Muscle layer of colon (tissue), 2 donors: ENCODE data around the gene SIL1.
"Not testable (repeated sequence)": the region's sequence is repeated elsewhere in the genome, so short reads cannot be mapped to it uniquely, and the experiment has no call there.

Experiments
- H3K27ac ChIP-seq: one replicate; pipeline ENCODE4 v1.7.0; 2013; ENCODE audit warnings: low read depth, mild to moderate bottlenecking, low read length, moderate library complexity
- H3K27me3 ChIP-seq, 2 donors: one replicate each; pipeline ENCODE4 v1.7.0; 2013; ENCODE audit warnings: low read length in 2 of 2, mild to moderate bottlenecking in 2 of 2; ENCODE audit not compliant: insufficient read depth in 2 of 2, control insufficient read depth in 1 of 2
- H3K36me3 ChIP-seq: one replicate; pipeline ENCODE4 v1.7.0; 2013; ENCODE audit warnings: mild to moderate bottlenecking, low read length; ENCODE audit not compliant: insufficient read depth
- H3K4me1 ChIP-seq: one replicate; pipeline ENCODE4 v1.7.0; 2013; ENCODE audit warnings: mild to moderate bottlenecking, low read length; ENCODE audit not compliant: insufficient read depth
- H3K4me3 ChIP-seq, 2 donors: one replicate each; pipeline ENCODE4 v1.7.0; 2013; ENCODE audit warnings: low read length in 2 of 2, low read depth in 1 of 2, mild to moderate bottlenecking in 1 of 2, moderate library complexity in 1 of 2
- H3K9ac ChIP-seq: one replicate; pipeline ENCODE4 v1.7.0; 2013; ENCODE audit warnings: low read length
- H3K9me3 ChIP-seq: one replicate; pipeline ENCODE4 v1.7.0; 2013; ENCODE audit warnings: mild to moderate bottlenecking, low read length
- donor health status: abdominal sarcoma.
- donor health status: Adenocarcinoma of cecum.

SIL1 gene

GRCh38 chr5:139218038-139218437 is 19.9 kb upstream of the SIL1 start:
- H3K4me3 ChIP-seq, H3K27ac ChIP-seq, H3K4me1 ChIP-seq, H3K9ac ChIP-seq, H3K27me3 ChIP-seq, H3K9me3 ChIP-seq, H3K36me3 ChIP-seq: not testable (repeated sequence)

- H3K4me1 ChIP-seq: no peaks in the 10 kb centered on the region
- no peaks in the 10 kb centered on the region for H3K36me3 ChIP-seq
- no peak overlapping the region for H3K9ac ChIP-seq
- no peak overlapping the region for H3K27ac ChIP-seq
- no peaks in the 10 kb centered on the region for H3K27me3 ChIP-seq
- no peaks in the 10 kb centered on the region for H3K9me3 ChIP-seq
- no peak overlapping the region for H3K4me3 ChIP-seq
These were observed 17.2 kb upstream of the SIL1 start for GRCh38 chr5:139215107-139215975.

DNA sequence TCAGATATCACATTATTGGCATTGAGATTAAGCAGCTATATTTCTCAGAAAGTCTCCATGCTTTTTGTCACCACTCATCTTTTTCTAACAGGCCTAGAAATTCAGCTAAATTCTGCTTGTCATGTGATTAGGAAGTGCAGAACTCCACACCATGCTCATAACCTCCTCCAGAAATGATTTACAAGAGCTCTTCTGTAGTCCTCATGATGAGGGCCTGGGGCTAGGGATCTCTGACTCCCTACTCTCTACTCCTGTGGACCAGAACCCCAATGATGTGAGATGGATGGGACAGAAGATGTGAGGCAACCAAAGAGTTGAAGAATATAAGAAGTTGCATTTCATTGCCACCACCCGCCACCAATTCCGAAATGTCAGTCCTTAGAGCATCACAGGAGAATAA is 16.5 kb upstream of the SIL1 start:
- Histone ChIP-seq H3K9me3 (no peaks in the 10 kb centered on the region), H3K27me3 (no peaks in the 10 kb centered on the region), H3K9ac (no peak overlapping the region), H3K36me3 (no peaks in the 10 kb centered on the region), H3K4me3 (no peak overlapping the region), H3K27ac (no peak overlapping the region), H3K4me1 (no peaks in the 10 kb centered on the region)

DNA sequence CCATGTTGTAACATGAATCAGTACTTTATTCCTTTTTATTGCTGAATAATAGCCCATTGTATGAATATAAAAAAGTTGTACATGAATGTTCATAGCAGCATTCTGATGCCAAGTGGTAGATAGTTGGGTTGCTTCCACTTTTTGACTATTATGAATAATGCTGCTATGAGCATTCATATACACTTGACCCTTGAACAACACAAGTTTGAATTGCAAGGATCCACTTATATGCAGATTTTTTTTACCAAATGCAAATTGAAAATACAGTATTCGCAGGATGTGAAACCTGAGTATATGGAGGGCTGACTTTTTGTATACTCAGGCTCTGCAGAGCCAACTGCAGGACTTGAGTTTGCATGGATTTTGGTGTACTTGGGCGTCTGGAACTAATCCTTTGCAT is 14.7 kb upstream of the SIL1 start:
- Histone ChIP-seq H3K27me3 (no peaks in the 10 kb centered on the region), H3K4me3 (no peak overlapping the region), H3K4me1 (no peaks in the 10 kb centered on the region), H3K36me3 (no peaks in the 10 kb centered on the region), H3K9me3 (no peaks in the 10 kb centered on the region), H3K27ac (no peak overlapping the region), H3K9ac (no peak overlapping the region)

GRCh38 chr5:139212486-139212885 is 14.3 kb upstream of the SIL1 start:
- Histone ChIP-seq H3K36me3 (no peaks in the 10 kb centered on the region), H3K27me3 (no peaks in the 10 kb centered on the region)

GRCh38 chr5:139210585-139210984 is 12.4 kb upstream of the SIL1 start:
- no peak overlapping the region for H3K4me3 ChIP-seq
- no peaks in the 10 kb centered on the region for H3K27me3 ChIP-seq
- H3K27ac ChIP-seq: no peak overlapping the region
- no peak overlapping the region for H3K9ac ChIP-seq
- no peaks in the 10 kb centered on the region for H3K4me1 ChIP-seq
- H3K9me3 ChIP-seq: no peaks in the 10 kb centered on the region
- no peaks in the 10 kb centered on the region for H3K36me3 ChIP-seq

More at GRCh38 chr5:139212486-139212885, 14.3 kb upstream of the SIL1 start:
- Histone ChIP-seq H3K9me3 (no peaks in the 10 kb centered on the region), H3K4me1 (no peaks in the 10 kb centered on the region), H3K4me3 (no peak overlapping the region), H3K27ac (no peak overlapping the region), H3K9ac (no peak overlapping the region)

- Histone ChIP-seq H3K4me1 (no peaks in the 10 kb centered on the region), H3K27me3 (no peaks in the 10 kb centered on the region), H3K9me3 (no peaks in the 10 kb centered on the region), H3K36me3 (no peaks in the 10 kb centered on the region), H3K27ac (no peak overlapping the region), H3K9ac (no peak overlapping the region), H3K4me3 (no peak overlapping the region)
These were observed 9.3 kb upstream of the SIL1 start for GRCh38 chr5:139207297-139208000.

DNA sequence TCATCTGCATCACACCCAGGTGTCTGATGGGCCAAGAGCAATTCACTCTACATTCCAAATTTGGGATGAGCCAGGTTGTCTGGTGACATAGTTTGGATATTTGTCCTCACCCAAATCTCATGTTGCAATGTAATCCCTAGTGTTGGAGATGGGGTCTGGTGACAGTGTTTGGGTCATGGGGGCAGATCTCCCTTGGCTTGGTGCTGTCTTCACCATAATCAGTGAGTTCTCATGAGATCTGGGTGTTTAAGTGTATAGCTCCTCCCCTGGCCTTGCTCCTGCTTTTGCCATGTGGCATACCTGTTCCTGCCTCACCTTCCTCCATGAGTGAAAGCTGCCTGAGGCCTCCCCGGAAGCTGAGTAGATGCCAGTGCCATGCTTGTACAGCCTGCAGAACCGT is 7.4 kb upstream of the SIL1 start:
- H3K9me3 ChIP-seq: no peaks in the 10 kb centered on the region
- H3K27me3 ChIP-seq: no peaks in the 10 kb centered on the region
- no peak overlapping the region for H3K27ac ChIP-seq
- no peak overlapping the region for H3K4me3 ChIP-seq
- no peaks in the 10 kb centered on the region for H3K36me3 ChIP-seq
- no peaks in the 10 kb centered on the region for H3K4me1 ChIP-seq
- H3K9ac ChIP-seq: no peak overlapping the region

- no peaks in the 10 kb centered on the region for H3K4me1 ChIP-seq
- H3K9ac ChIP-seq: no peak overlapping the region
- no peaks in the 10 kb centered on the region for H3K36me3 ChIP-seq
- H3K27ac ChIP-seq: no peak overlapping the region
- H3K27me3 ChIP-seq: no peaks in the 10 kb centered on the region
- H3K9me3 ChIP-seq: no peaks in the 10 kb centered on the region
- no peak overlapping the region for H3K4me3 ChIP-seq
These were observed 7.0 kb upstream of the SIL1 start for GRCh38 chr5:139205124-139205523.

DNA sequence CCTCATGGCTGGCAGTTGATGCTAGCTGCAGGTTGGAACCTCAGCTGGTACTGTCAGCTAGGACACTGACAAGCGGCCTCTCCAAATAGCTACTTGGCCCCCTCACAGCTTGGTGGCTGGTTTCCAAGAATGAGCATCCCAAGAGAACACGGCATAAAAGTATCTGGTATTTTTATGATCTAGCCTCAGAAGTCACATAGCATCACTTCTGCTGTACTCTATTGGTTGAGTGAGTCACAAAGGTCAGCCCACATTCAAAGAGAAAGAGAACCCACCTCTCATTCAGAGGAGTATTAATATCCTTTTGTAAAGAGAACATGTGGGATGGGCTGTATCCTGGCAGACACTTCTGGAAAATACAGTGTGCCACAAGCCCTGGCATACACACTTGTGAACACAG is 6.0 kb upstream of the SIL1 start:
- no peaks in the 10 kb centered on the region for H3K36me3 ChIP-seq
- H3K9me3 ChIP-seq: no peaks in the 10 kb centered on the region
- no peaks in the 10 kb centered on the region for H3K27me3 ChIP-seq
- H3K4me1 ChIP-seq: no peaks in the 10 kb centered on the region
- no peak overlapping the region for H3K9ac ChIP-seq
- H3K27ac ChIP-seq: no peak overlapping the region
- no peak overlapping the region for H3K4me3 ChIP-seq

DNA sequence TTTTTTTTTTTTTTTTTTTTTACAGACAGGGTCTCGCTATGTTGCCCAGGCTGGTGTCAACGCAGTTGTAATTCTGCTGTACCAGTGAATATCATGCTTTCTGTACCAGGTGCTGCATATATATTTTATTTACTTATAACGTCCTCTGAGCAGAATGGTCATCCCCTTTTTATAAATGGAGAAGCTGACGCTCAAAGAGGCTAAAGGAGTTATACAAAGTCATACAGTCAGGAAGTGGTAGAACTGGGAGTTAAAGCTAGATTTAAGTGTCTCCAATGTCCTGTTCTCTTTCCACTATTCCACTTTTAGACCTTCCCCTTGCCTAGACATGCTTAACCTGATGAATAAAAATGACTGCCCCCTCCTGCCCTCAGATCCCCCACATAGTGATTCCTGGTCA is 1.2 kb upstream of the SIL1 start:
- Histone ChIP-seq H3K27ac (no peak overlapping the region), H3K4me1 (peaks cover 10% of the 10 kb centered on the region), H3K4me3 (no peak overlapping the region), H3K27me3 (no peaks in the 10 kb centered on the region), H3K9me3 (no peaks in the 10 kb centered on the region), H3K36me3 (no peaks in the 10 kb centered on the region), H3K9ac (no peak overlapping the region)
